OCI-LY3 (cell line): Measurements from ENCODE around the gene CFAP77.

ENCODE experiments used
- H2AFZ ChIP-seq: fragments of 200-600, 300-600 bp; shearing (Covaris generic); 2 replicates; pipeline ENCODE4 v1.6.0; 2014; ENCODE audit warnings: antibody characterized with exemption, low read depth, low read length
- H3K27ac ChIP-seq: fragments of 200-600, 300-600 bp; sonication (generic); 2 replicates; pipeline ENCODE4 v1.5.1; 2014; ENCODE audit warnings: mild to moderate bottlenecking, low read length, moderate library complexity, mixed read lengths
- H3K27me3 ChIP-seq: fragments of 200-600, 300-600 bp; sonication (generic); 2 replicates; pipeline ENCODE4 v1.6.1; 2014; ENCODE audit warnings: low read depth, low read length, mixed read lengths
- H3K36me3 ChIP-seq: fragments of 200-600, 300-600 bp; sonication (generic); replicated peaks from 2 replicates; pipeline ENCODE3; 2014; ENCODE audit warnings: low read depth, low read length, mixed read lengths
- H3K4me1 ChIP-seq: fragments of 300-600, 200-600 bp; sonication (generic); 2 replicates; pipeline ENCODE4 v1.6.1; 2014; ENCODE audit warnings: low read length, mixed read lengths
- H3K4me2 ChIP-seq: fragments of 200-600, 300-600 bp; sonication (generic); 2 replicates; pipeline ENCODE4 v1.6.1; 2014; ENCODE audit warnings: low read length, mixed read lengths
- H3K4me3 ChIP-seq: fragments of 300-600, 200-600 bp; sonication (generic); 2 replicates; pipeline ENCODE4 v1.5.1; 2014; ENCODE audit warnings: antibody characterized with exemption, mild to moderate bottlenecking, low read length, moderate library complexity
- H3K79me2 ChIP-seq: fragments of 300-600, 200-600 bp; shearing (Covaris generic); 2 replicates; pipeline ENCODE4 v1.6.1; 2014; ENCODE audit warnings: mild to moderate bottlenecking, low read length, mixed read lengths
- H3K9ac ChIP-seq: fragments of 300-600, 200-600 bp; shearing (Covaris generic); 2 replicates; pipeline ENCODE4 v1.6.0; 2014; ENCODE audit warnings: mild to moderate bottlenecking, low read length, moderate library complexity
- H3K9me3 ChIP-seq: fragments of 200-600, 300-600 bp; shearing (Covaris generic); 2 replicates; pipeline ENCODE4 v1.6.1; 2014; ENCODE audit warnings: low read length, mixed read lengths; ENCODE audit not compliant: insufficient read depth
- H4K20me1 ChIP-seq: fragments of 200-600, 300-600 bp; sonication (generic); 2 replicates; pipeline ENCODE4 v1.6.1; 2016; ENCODE audit warnings: low read length, mixed read lengths; ENCODE audit not compliant: insufficient read depth
- CTCF ChIP-seq: fragments of 200-600, 300-600 bp; sonication (generic); IDR thresholded peaks from 2 replicates; pipeline ENCODE4 v1.5.1; 2014; ENCODE audit warnings: antibody characterized with exemption, low read length, low read depth
- EZH2phosphoT487 ChIP-seq: fragments of 200-600 bp; shearing (Covaris generic); IDR thresholded peaks from 2 replicates; pipeline ENCODE4 v1.6.1; 2018; ENCODE audit warnings: antibody characterized with exemption, mixed run types, low read depth

CFAP77 gene

GRCh38 chr9:132441404-132441803, 31.4 kb downstream of the CFAP77 start:
- TF ChIP-seq CTCF (no peak), EZH2phosphoT487 (no peak)
- Histone ChIP-seq H3K4me2 (no peak overlapping the region), H2AFZ (no peak overlapping the region)

GRCh38 chr9:132443951-132444607, 34.1 kb downstream of the CFAP77 start:
- Histone ChIP-seq H3K36me3 (no peaks in the 10 kb centered on the region), H3K27me3 (peaks cover 22% of the 10 kb centered on the region), H4K20me1 (no peaks in the 10 kb centered on the region), H3K27ac (no peak overlapping the region), H3K9ac (no peak overlapping the region), H3K4me3 (no peak overlapping the region), H3K79me2 (no peaks in the 10 kb centered on the region), H2AFZ (no peak overlapping the region), H3K4me1 (no peaks in the 10 kb centered on the region), H3K4me2 (no peak overlapping the region), H3K9me3 (no peaks in the 10 kb centered on the region)
- TF ChIP-seq CTCF (no peak), EZH2phosphoT487 (no peak)

More at GRCh38 chr9:132441404-132441803, 31.4 kb downstream of the CFAP77 start:
- Histone ChIP-seq H4K20me1 (no peaks in the 10 kb centered on the region), H3K36me3 (no peaks in the 10 kb centered on the region), H3K27ac (no peak overlapping the region), H3K9me3 (no peaks in the 10 kb centered on the region), H3K4me1 (no peaks in the 10 kb centered on the region), H3K27me3 (peaks cover 22% of the 10 kb centered on the region), H3K79me2 (no peaks in the 10 kb centered on the region), H3K4me3 (no peak overlapping the region), H3K9ac (no peak overlapping the region)

- no peaks in the 10 kb centered on the region for H3K9me3 ChIP-seq
- H2AFZ ChIP-seq = no peak overlapping the region
- H4K20me1 ChIP-seq = no peaks in the 10 kb centered on the region
- H3K79me2 ChIP-seq = no peaks in the 10 kb centered on the region
- TF ChIP-seq EZH2phosphoT487 = no peak
- TF ChIP-seq CTCF = no peak
- H3K4me1 ChIP-seq = no peaks in the 10 kb centered on the region
- H3K4me2 ChIP-seq = no peak overlapping the region
- no peak overlapping the region for H3K9ac ChIP-seq
- peaks cover 8% of the 10 kb centered on the region; the same call in 1 of the 2 replicates for H3K27me3 ChIP-seq
- H3K36me3 ChIP-seq = no peaks in the 10 kb centered on the region
- no peak overlapping the region for H3K27ac ChIP-seq
- H3K4me3 ChIP-seq = no peak overlapping the region
Measured at GRCh38 chr9:132446887-132447286, 36.9 kb downstream of the CFAP77 start.

- Histone ChIP-seq H3K36me3 (no peaks in the 10 kb centered on the region), H3K9me3 (no peaks in the 10 kb centered on the region), H3K27me3 (peaks cover 8% of the 10 kb centered on the region; the same call in 1 of the 2 replicates), H3K27ac (no peak overlapping the region), H2AFZ (no peak overlapping the region), H3K9ac (no peak overlapping the region), H3K4me2 (no peak overlapping the region), H3K4me3 (no peak overlapping the region), H3K79me2 (no peaks in the 10 kb centered on the region), H3K4me1 (no peaks in the 10 kb centered on the region), H4K20me1 (no peaks in the 10 kb centered on the region)
- no peak for TF ChIP-seq CTCF
Measured at GRCh38 chr9:132447346-132447745, 37.3 kb downstream of the CFAP77 start.
